ENCODE results near the gene PLCL1.

The PLCL1 gene

GRCh38 chr2:197804049-197804757 is at the start of gene PLCL1:
Gene PLCL1 (plus strand): TSS chr2:197804593.
- FAIRE-seq, result no peak

DNA sequence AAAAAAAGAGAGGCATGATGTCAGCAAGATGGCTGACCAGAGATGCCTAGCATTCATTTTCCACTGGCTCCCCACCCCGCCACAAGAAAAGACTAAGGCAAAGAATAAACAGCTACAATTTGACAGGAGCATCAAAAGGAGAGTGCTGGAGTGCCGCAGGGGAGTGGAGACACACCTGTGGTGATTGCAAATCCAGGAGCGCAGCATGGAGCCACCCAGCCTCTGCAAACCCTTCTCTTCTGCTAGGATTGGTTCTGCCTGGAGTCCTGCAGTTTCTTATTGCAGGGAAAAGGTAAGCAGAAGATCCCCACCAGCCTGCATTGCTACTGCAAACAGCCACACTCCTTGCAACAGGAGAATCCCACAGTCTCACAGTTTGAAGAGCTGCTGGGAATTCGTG is 45.4 kb upstream of the PLCL1 start:
- no peak for FAIRE-seq

DNA sequence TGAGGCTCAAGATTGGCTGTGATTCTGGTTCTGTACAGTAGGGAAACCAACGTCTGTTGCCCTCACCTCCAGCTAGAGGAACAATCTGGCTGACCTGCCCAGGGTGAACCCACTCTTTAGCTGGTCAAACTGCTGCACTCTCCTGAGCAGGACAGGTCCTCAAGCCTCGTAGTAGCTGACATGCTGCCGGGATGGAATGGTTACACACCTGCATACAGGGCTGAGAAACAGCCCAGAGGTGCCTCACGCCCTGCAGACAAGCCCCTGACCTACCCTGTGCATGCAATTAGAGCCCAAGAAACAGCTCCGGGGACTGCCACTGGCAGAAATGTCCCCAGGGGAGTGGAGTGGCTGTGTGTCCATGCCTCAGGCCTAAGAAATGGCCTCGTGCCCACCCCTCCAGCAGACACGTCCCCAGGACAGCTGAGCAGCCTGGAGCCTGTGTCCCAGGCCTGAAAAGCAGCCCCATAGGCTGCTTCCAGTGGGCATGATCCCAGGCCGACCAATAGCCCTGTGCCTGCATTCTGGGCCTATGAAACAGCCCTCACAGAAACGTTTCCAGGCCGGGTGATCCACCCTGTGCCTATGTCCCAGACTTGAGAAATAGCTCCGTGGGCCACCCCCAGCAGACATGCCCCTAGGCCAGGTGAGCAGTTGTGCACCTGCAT is 44.6 kb upstream of the PLCL1 start:
- FAIRE-seq, result no peak

- no peak for FAIRE-seq
These were observed 44.1 kb upstream of the PLCL1 start for GRCh38 chr2:197760293-197760657.

- peak; percentile 97 for FAIRE-seq
These were observed 26.5 kb upstream of the PLCL1 start for GRCh38 chr2:197777823-197778407.

DNA sequence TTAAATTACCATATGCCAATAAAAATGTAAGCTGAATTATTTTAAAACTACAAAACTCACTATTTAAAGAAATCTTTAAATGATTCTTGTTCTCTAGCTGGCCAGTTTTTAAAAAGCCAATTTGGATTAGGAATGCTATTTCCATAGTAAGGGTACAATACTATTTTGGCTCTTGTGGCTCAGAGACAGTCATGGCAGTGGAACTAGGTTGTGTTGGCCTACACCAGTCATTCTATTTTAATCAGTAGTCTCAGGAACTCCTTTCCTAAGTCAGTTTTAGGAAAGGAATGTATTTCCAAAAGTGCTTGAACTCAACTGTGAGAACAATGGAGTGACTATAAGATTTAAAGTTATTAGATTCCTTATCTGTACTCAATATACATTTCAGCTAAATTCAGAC is 25.1 kb upstream of the PLCL1 start:
- no peak for FAIRE-seq

GRCh38 chr2:197782126-197782525 is 22.3 kb upstream of the PLCL1 start:
- no peak for FAIRE-seq

- FAIRE-seq, result no peak
These were observed 19.1 kb upstream of the PLCL1 start, which contains the start of gene BOLL for GRCh38 chr2:197784956-197785941. Gene BOLL (minus strand): TSS chr2:197785319. CDS start chr2:197781850, 3,469 bp downstream.

DNA sequence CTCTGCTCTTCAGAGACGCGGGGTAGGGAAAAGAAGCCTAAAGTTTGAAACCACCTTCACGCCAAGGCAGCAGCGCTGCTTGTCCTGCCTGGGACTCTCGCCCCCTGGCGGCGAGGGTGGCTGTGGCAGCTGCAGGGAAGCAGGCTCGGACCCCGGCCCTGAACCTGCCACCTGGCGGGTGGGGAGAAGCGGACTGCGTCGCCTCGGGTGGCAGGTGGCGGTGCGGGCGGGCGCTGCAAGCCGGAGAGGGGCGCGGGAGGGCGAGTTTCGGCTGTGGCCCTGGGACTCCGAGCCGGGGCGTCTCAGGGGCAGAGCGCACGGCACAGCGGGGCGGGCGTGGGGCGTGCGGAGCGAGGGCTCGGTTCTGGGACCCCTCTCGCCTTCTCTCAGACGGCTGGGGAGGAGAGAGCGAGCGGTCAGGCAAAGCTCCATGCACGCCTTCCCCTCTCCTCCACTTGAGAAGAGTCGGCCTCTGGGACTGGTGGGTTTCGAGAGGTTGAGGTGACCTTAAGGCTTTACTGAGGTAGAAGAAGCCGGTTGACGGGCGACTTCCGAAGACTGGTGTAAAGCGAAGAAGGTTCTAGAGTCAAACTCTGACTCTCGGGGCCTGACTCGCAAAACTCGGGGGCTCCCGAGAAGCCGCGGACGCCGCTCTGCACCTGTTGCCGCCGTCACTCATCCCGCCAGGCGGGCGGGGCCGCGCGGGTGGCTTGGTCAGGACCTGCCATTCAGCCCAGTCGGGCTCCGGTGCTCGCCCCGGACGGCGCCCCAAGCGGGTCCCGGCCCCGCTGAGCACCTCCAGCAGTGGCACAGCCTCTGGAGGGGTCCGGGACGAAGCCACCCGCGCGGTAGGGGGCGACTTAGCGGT is 18.1 kb upstream of the PLCL1 start:
- no peak for FAIRE-seq

- no peak for FAIRE-seq
These were observed 10.9 kb upstream of the PLCL1 start for GRCh38 chr2:197793456-197793855.

- FAIRE-seq, result no peak
These were observed 9.1 kb upstream of the PLCL1 start for GRCh38 chr2:197795277-197795676.

GRCh38 chr2:197798187-197798586 is 6.2 kb upstream of the PLCL1 start:
- FAIRE-seq, result no peak

GRCh38 chr2:197799068-197799467 is 5.3 kb upstream of the PLCL1 start:
- no peak for FAIRE-seq

DNA sequence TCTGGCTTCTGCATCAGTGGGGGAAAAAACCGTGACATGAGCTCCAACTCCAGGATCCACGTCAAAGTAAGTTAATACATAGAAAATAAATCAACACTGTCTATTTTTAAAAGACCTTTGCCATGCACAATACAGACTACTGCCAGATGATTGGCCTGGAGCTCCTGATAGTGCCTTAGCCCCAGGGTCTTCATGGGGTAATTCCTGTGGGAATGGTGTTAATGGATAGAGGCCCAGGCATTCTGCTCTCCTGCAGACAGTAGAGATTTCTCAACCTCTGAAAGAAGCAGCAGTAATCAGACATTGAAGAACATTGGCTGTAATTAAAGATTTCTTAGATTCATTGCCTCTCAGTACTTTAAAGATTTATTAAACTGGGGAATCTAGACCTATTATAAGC is 4.3 kb upstream of the PLCL1 start:
- no peak for FAIRE-seq

GRCh38 chr2:197801033-197801432 is 3.4 kb upstream of the PLCL1 start:
- no peak for FAIRE-seq

DNA sequence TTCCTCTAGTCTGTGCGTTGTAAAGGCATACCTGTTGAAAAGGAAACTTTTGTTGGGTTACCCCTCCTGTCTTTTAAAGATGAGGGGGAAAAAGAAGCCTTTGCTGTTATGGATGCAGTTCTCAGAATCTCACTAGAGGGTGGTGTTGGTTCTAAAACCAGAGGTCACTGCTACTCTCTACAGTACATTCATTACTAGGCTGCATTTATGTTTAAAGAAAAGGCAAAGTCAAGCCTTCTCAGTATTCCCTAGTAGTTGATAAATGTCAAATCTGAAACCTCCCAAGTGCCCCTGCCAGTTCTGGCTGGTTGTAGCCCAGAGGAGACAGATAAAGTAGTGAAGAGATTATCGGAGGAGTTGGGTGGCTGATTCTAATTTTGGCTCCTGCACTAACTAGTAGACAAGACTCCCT is 1.4 kb upstream of the PLCL1 start:
- peak; percentile 31 for FAIRE-seq

DNA sequence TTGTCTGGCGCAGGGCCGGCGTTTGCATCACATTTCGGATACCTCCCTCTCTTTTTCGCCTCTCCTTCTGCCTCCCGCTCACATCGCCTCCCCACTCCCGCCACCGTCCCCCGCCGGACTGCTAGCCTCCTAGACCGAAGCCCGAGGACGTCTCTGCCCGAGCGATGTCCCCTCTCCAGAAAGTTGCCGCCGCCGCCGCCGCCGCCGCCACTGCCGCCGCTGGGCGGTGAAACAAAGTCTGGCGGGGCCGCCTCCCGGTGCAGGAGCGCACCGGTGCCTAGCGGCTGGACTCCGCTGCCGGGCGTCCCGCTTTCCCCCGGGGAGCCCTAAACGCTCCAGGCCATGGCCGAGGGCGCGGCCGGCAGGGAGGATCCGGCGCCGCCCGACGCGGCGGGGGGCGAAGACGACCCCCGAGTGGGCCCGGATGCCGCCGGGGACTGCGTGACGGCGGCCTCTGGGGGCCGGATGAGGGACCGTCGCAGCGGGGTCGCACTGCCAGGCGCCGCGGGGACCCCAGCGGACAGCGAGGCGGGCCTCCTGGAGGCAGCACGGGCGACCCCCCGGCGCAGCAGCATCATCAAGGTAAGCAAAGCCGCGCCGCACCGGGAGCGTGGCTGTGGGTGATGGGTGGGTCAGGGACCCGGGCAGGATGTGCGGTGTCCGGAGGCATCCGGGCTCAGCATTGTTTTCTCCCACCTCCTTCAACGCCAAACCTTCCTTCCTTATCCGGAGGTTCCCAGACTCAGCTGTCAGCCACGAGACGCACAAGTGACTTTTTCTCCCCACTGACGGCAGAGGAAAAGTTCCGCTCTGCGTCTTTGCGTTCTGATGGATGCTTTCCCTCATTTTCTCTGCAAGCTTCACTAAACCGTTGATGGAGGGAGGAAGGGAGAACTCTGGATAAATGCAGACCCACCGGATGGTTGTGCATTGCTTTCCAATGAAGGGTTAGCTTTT is 643 bp downstream of the PLCL1 start:
- FAIRE-seq, result no peak

GRCh38 chr2:197805715-197806633 is 1.6 kb downstream of the PLCL1 start:
- no peak for FAIRE-seq

- no peak for FAIRE-seq
These were observed 4.7 kb downstream of the PLCL1 start for GRCh38 chr2:197809064-197809463.

DNA sequence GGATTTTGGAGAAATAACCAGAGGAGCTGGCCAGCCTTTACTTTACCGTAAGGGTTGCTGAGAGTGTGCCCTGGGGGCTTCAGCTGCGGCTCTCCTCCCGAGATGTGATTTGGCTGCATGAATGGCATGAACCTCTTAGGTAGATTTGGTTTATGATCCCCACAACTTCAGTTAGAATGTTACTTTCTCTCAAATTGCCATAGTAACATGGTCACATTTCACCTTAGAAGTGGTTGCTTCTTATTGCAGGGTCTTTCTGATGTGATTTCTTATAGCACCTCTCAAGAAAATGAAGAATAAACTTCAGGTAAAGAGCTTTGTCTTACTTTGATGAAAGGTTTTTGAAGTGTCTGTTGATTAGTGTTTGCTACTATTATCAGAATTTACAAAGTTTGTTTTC is 5.6 kb downstream of the PLCL1 start:
- no peak for FAIRE-seq

All from G401.6 (cell line).